ENCODE results near the gene SMOC2.

- TF ChIP-seq CTCF (tag by site-specific recombination; IDR thresholded peaks at IDR 0.05), result no peak
- no peak for TF ChIP-seq ZNF423 (tag by site-specific recombination; IDR thresholded peaks at IDR 0.05)
- TF ChIP-seq ZNF239 (tag by site-specific recombination; IDR thresholded peaks at IDR 0.05), result no peak
- no peak for TF ChIP-seq SETDB1 (IDR thresholded peaks at IDR 0.05; ENCODE audit: insufficient read length, low read length)
- no peak for TF ChIP-seq ZNF677 (tag by site-specific recombination; IDR thresholded peaks at IDR 0.05)
- no peak for TF ChIP-seq ZNF626 (tag by site-specific recombination; IDR thresholded peaks at IDR 0.05)
- TF ChIP-seq, protein P1, sequence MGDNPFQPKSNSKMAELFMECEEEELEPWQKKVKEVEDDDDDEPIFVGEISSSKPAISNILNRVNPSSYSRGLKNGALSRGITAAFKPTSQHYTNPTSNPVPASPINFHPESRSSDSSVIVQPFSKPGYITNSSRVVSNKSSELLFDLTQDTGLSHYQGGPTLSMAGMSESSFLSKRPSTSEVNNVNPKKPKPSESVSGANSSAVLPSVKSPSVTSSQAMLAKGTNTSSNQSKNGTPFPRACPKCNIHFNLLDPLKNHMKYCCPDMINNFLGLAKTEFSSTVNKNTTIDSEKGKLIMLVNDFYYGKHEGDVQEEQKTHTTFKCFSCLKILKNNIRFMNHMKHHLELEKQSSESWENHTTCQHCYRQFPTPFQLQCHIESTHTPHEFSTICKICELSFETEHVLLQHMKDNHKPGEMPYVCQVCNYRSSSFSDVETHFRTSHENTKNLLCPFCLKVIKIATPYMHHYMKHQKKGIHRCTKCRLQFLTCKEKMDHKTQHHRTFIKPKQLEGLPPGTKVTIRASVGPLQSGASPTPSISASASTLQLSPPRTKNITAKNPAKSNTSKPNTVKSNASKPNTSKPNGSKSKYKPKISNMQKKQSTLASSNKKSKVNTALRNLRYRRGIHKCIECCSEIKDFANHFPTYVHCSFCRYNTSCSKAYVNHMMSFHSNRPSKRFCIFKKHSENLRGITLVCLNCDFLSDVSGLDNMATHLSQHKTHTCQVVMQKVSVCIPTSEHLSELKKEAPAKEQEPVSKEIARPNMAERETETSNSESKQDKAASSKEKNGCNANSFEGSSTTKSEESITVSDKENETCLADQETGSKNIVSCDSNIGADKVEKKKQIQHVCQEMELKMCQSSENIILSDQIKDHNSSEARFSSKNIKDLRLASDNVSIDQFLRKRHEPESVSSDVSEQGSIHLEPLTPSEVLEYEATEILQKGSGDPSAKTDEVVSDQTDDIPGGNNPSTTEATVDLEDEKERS (tag by site-specific recombination; IDR thresholded peaks at IDR 0.05), result no peak
- TF ChIP-seq ZNF621 (tag by site-specific recombination; IDR thresholded peaks at IDR 0.05), result no peak
- no peak for TF ChIP-seq ZNF114 (tag by site-specific recombination; IDR thresholded peaks at IDR 0.05)
Measured at GRCh38 chr6:168590406-168590805, 149.4 kb downstream of the SMOC2 start.

All from HEK293 (cell line).